GM23248 (cell line): ENCODE results near the gene FRMD5.

Experiments
- EZH2 ChIP-seq: fragments of 200-600 bp; sonication (generic); IDR thresholded peaks from 2 replicates; pipeline ENCODE4 v1.6.1; 2018; ENCODE audit warnings: antibody characterized with exemption, mild to moderate bottlenecking; ENCODE audit not compliant: insufficient read depth, poor library complexity, severe bottlenecking
- EZH2phosphoT487 ChIP-seq: fragments of 200-600 bp; sonication (generic); IDR thresholded peaks from 2 replicates; pipeline ENCODE4 v1.6.1; 2018; ENCODE audit warnings: antibody characterized with exemption, moderate library complexity, mild to moderate bottlenecking, low read depth; ENCODE audit not compliant: insufficient read depth

- TF ChIP-seq EZH2 (no peak), EZH2phosphoT487 (no peak)
Observed at GRCh38 chr15:43950531-43950930, 244.5 kb downstream of the FRMD5 start.
